ENCODE results near the gene TRIO.

The TRIO gene

DNA sequence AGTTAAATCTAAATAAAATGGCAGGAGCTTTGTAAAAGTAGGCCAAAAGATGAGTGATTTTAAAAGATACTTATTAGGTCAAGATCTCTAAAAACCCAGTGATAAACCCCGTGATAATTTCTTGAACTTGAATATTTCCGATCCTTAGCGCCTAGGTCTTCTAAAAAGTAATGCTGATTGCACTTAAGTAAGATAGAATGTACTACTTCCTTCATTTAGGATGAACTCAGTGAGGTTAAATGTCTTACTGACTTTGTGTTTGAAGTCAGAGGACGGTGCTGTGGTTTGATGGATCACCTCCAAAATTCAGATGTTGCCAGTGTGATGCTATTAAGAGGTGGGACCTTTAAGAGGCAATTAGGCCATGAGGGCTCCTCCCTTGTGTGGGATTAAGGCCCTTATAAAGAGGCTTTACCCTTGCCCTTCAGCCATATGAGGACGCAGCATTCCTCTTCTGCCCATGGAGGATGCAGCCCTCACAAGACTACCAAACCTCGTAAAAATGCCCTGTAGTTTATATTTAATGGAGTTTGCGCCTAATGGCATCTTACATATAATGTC is 130.1 kb downstream of the TRIO start:
- no peak for DNase-seq

GRCh38 chr5:14276380-14276779 is 133.2 kb downstream of the TRIO start:
- no peak for DNase-seq

DNA sequence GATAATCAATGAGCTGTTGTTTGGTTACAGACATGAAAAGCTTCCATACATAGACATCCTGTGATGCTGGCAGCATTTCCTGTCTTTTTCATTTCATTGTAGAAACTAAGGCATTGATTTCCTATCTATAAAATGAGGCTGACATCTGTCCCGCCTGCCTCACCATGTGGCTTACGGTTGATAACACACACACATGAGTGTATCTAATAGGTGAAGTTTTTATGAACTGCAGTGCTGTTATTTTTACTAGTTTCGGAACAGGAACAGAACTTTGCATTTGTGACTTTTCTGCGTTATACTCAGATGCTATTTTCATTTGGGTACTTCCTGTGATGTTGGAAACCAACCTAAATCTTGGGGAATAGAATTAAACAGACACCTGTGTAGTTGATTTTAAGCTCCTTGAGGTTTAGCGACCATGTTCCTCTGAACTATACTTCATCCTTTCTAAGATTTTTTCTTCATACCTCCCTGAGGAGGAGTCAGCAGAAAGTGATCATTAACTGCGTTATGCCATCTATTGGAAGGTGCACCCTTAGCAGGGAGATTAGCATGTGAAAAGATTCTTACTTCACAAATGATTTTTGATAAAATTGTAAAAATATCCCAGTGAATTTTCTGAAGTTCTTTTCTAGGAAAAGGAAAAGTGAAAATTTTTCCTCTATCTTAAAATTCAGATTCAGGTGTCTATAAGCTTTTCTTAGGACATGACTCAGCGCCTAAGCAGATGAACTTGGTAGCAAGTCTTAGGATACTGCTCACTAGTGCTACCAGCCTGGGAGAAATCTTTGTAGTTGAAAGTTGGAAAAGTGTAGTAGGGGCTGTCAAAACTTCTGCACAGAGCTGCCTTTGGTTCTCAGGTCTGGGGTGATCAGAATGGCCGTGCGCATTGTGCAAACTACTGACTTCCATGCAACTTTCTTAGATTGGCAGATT is 134.5 kb downstream of the TRIO start:
- no peak for DNase-seq

GRCh38 chr5:14280294-14280854 is 137.2 kb downstream of the TRIO start:
- no peak for DNase-seq

DNA sequence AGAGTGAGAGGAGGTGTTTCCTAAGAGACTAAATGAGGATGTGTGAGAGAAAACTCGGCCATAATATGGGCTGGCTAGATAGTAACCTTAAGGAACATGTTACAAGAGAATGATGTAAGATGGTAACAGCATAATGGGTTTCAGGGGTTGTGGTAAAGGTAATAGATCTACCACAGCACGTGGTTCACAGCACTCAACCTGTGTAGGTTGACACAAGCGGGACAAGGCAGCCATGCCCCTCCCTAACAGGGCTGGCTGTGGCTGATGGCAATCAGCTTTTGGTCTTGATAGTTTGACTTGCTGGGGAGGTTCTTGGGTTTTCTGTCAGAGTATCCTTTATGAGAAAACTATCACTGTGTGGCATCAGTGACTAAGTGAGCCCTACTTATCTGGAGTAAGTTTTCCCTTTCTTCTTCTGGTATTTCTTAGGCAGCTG is 138.6 kb downstream of the TRIO start:
- no peak for DNase-seq

GRCh38 chr5:14283139-14283538 is 140.0 kb downstream of the TRIO start:
- no peak for DNase-seq

- DNase-seq = no peak
Observed at GRCh38 chr5:14284392-14285148, 141.4 kb downstream of the TRIO start.

- no peak for DNase-seq
Observed at GRCh38 chr5:14286007-14286406, 142.9 kb downstream of the TRIO start.

GRCh38 chr5:14286574-14287421 is 143.7 kb downstream of the TRIO start:
- DNase-seq = no peak

DNA sequence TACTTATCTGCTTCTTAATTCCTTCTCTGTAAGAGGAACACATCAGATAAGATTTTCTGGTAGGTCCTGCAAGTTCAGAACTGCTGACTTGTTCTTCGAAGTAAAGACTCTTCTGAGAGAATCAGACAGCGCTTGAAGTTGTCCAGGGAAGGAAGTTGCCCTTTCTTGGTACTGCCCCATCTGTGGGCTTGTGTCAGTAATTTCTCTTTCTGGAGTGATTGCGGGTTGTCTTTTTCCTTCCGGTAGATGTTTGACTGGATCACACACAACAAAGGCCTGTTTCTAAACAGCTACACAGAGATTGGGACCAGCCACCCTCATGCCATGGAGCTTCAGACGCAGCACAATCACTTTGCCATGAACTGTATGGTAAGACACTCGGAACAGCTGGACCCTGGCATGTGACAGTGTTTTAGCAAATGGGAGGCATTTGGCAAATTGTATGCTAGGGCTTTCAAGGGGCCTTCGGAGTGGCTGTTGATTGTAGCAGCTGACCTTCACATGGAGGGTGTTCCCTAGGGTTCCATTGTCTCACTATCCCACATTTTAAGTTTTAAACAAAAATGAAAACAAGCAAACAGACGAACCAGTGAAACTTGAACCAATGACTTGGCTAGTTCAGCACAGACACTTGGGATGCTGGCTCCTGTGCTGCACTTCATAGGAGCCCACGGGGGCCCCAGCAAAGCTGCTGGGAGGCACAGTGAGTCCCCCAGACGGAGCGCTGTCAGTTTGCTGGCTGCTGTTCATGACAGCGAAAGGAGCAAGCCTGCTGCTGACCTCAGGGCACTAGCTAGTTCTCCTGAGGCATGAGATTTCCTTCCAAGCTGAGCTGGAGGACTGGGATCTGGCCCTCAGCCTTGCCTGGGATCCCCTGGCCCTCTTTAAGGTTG is 149.9 kb downstream of the TRIO start:
- no peak for DNase-seq

DNA sequence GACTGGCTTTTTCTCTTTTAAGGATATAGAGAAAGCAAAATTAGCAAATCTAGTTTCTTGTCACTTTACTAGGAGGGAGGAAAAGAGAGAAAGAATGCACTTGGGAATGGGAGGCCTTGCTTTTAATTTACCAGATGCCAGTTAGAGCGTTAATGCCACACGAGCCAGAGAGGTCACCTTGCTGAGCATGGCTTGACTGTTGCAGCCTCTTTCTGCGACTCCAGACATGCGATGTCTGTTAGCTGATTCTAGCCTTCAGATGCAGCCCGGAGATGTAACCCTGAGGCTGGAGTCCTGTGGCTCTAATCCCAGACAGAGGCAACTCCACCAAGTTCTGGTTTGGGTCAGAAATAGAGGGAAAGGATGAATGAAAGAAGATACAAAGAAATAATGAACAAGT is 152.5 kb downstream of the TRIO start:
- no peak for DNase-seq

DNA sequence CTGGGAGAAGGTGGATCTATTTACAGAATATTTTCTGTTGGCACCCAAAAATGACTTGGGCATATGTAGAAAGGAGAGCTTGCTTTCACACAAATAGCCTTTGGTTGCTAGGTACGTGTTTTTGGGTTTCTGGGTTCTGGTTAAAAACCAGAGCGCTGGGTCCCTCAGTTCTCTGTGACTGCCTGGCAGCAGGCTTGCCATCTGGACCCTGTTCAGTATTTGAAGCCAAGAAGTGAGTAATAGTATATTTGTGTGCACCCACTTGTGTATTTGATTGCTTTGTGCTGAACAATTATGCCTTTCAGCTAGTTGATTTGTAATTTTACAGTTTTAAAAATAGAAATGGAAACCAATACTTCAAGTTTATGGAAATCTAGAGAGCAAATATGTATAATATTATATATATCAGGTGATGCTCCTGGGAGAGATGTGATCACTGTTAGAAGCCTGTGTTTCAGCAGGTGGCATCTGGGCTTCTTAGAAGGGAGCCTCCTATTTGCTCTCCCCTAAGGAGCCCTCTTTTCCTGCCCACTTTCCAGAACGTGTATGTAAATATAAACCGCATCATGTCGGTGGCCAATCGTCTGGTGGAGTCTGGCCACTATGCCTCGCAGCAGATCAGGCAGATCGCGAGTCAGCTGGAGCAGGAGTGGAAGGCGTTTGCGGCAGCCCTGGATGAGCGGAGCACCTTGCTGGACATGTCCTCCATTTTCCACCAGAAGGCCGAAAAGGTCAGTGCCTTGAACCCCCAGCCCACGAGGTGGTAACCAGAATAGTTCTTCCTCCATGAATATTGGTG is 153.6 kb downstream of the TRIO start:
- DNase-seq = no peak

DNA sequence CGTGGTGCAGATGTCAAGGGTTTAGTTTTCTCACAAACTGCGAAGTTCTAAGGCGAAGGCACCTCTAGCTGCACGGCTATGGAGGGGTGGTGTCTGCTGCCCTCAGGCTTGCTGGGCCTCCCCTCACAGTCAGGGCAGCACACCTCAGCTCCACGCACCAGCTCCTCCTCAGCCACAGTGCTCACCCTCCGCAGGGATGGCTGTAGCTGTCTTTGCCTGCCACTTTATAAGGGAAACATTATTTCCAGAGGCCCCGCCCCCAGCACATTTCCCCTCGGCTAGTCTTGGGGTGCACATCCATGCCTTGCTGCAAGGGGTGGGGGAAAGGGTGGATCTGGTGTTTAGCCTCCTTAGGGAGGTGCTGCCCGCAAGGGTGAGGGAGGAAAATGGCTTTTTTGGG is 154.6 kb downstream of the TRIO start:
- no peak for DNase-seq

GRCh38 chr5:14298126-14298847 is 155.1 kb downstream of the TRIO start:
- DNase-seq = no peak

- no peak for DNase-seq
Observed at GRCh38 chr5:14299666-14300065, 156.5 kb downstream of the TRIO start.

DNA sequence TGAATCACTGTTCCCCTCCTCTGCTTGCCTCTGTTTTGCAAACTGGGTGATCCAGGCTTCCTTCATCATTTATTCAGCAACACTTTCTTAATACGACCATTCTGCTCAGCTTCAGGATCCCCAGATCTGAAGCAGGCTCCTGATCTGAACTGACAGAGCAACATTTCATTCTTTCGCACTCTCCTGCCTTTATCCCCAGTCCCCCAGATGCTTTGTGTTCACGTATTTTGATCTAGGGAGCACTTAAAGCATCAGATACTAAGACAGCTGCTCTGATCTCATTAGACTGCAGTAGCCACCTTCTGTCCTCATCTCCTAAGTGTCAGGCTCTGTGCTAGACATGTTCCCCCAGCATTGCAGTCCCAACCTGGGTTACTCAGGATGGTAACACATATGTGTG is 158.0 kb downstream of the TRIO start:
- no peak for DNase-seq

DNA sequence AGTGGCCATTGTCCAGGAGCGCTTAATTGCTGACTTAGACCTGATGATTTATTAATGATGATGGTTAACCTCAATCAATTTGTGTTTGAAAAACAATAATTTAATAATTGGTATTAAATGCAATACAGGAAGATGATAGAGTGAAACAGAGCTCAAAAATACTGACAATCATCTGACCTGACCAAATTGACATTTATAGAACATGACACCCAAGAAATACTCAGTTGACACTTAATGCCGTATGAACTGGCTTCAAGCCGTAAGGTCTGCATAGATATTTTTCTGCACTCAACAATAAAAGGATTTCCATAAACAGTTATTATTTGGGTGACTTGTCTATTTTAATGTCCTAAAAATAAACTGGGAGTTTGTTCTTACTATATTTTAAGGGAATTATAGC is 159.2 kb downstream of the TRIO start:
- no peak for DNase-seq

DNA sequence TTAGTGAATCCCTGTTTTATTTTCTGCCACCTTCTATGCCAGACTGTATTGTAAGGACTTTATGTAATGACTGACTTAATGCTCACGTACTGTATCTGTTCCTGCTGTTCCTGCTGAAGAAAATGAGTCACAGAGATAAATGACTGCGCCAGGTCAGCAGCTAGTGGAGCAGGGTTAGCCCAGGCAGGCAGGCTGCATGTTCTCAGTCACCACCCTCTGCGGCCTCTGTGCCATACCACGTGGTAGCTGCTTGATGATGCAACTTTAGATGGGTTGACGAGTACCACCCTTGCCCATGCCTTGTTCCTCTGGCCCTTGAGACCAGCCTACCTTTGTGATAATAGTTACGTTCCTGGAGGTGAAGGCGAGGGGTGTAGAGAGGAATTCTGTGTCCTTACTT is 161.9 kb downstream of the TRIO start:
- no peak for DNase-seq

- DNase-seq = no peak
Observed at GRCh38 chr5:14306329-14306815, 163.2 kb downstream of the TRIO start.
